ENCODE results near the gene DUXA.

The DUXA gene

GRCh38 chr19:57105976-57106721, 61.1 kb downstream of the DUXA start:
- DNase-seq (ENCODE audit: low read depth), result no peak

All from activated gamma-delta T cell treated with anti-CD3 and anti-CD28 coated beads, Interleukin-2, amount 50 U/mL, for 16 hours (primary cell).